Peyer's patch (tissue), 4 donors: ENCODE results near the gene SLC11A1.

Experiments
- POLR2A ChIP-seq, 2 donors: fragments of 450-650 bp; IDR thresholded peaks; one replicate each; pipeline ENCODE4 v1.5.1; 2017; ENCODE audit warnings: antibody characterized with exemption in 2 of 2, mild to moderate bottlenecking in 2 of 2, moderate library complexity in 2 of 2
- TF ChIP-seq, protein P1 (sequence below), 6 experiments: fragments of 450-650 bp in 4 of 6; fragments of 200-600 bp in 2 of 6; sonication (generic) in 1 of 6; IDR thresholded peaks; one replicate each; pipeline ENCODE4 v1.5.1; 2017 to 2019; ENCODE audit warnings: antibody characterized with exemption in 6 of 6, mild to moderate bottlenecking in 3 of 6, moderate library complexity in 1 of 6

DNA sequence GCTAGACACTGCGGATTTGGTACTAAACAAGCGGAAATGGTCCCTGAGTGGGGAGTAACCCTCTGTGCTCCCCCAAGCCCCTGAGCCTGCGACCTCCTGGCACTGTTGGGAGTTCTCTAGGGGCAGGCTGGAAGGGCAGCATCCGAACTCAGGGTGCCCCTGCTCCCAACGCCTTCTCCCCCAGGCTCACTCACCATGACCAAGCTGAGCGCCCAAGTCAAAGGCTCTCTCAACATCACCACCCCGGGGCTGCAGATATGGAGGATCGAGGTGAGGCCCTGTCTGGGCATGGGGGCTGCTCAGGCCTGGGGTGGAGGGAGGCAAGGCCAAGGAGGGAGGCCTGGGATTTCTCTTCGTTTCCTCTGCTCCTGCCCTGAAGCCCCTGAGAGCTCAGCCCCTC is 41.5 kb downstream of the SLC11A1 start:
- TF ChIP-seq, protein P1, sequence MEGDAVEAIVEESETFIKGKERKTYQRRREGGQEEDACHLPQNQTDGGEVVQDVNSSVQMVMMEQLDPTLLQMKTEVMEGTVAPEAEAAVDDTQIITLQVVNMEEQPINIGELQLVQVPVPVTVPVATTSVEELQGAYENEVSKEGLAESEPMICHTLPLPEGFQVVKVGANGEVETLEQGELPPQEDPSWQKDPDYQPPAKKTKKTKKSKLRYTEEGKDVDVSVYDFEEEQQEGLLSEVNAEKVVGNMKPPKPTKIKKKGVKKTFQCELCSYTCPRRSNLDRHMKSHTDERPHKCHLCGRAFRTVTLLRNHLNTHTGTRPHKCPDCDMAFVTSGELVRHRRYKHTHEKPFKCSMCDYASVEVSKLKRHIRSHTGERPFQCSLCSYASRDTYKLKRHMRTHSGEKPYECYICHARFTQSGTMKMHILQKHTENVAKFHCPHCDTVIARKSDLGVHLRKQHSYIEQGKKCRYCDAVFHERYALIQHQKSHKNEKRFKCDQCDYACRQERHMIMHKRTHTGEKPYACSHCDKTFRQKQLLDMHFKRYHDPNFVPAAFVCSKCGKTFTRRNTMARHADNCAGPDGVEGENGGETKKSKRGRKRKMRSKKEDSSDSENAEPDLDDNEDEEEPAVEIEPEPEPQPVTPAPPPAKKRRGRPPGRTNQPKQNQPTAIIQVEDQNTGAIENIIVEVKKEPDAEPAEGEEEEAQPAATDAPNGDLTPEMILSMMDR (IDR thresholded peaks at IDR 0.05), result no peak
- no peak for TF ChIP-seq POLR2A (IDR thresholded peaks at IDR 0.05)
